Nephron progenitor cell (in vitro differentiated cells): ENCODE data around the gene RAP1GAP2.
A peak's percentile ranks its signal among the peaks of the same experiment; 100 is the strongest.

Experiments
- DNase-seq: peaks from one replicate; pipeline ENCODE4 v3.0.0; 2021
- H3K27ac Mint-ChIP-seq: 2 replicates; pipeline ENCODE4 v1.8.0; 2021; ENCODE audit warnings: mild to moderate bottlenecking, moderate library complexity, mixed read lengths
- H3K27me3 Mint-ChIP-seq: 2 replicates; pipeline ENCODE4 v1.8.0; 2021; ENCODE audit warnings: mild to moderate bottlenecking, low read depth, mixed read lengths; ENCODE audit not compliant: poor library complexity
- H3K36me3 Mint-ChIP-seq: 2 replicates; pipeline ENCODE4 v1.8.0; 2021; ENCODE audit warnings: low read depth, mixed read lengths
- H3K4me1 Mint-ChIP-seq: 2 replicates; pipeline ENCODE4 v1.8.0; 2021; ENCODE audit warnings: mixed read lengths
- H3K4me3 Mint-ChIP-seq: 2 replicates; pipeline ENCODE4 v1.8.0; 2021; ENCODE audit warnings: mild to moderate bottlenecking, moderate library complexity, mixed read lengths
- H3K9me3 Mint-ChIP-seq: 2 replicates; pipeline ENCODE4 v1.8.0; 2021; ENCODE audit warnings: mild to moderate bottlenecking, moderate library complexity, mixed read lengths
- CTCF ChIP-seq: fragments of 200-600 bp; sonication (generic); IDR thresholded peaks from 2 replicates; pipeline ENCODE4 v1.5.0; 2021; ENCODE audit warnings: antibody characterized with exemption

Gene RAP1GAP2

GRCh38 chr17:2926019-2926650 lies 129.9 kb downstream of the RAP1GAP2 start:
- Mint-ChIP-seq H3K4me3 (no peak overlapping the region), H3K9me3 (peaks cover 21% of the 10 kb centered on the region), H3K36me3 (no peaks in the 10 kb centered on the region), H3K27ac (no peak overlapping the region), H3K27me3 (peaks cover 31% of the 10 kb centered on the region), H3K4me1 (peaks cover 35% of the 10 kb centered on the region)
- DNase-seq, result no peak
- no peak for TF ChIP-seq CTCF

DNA sequence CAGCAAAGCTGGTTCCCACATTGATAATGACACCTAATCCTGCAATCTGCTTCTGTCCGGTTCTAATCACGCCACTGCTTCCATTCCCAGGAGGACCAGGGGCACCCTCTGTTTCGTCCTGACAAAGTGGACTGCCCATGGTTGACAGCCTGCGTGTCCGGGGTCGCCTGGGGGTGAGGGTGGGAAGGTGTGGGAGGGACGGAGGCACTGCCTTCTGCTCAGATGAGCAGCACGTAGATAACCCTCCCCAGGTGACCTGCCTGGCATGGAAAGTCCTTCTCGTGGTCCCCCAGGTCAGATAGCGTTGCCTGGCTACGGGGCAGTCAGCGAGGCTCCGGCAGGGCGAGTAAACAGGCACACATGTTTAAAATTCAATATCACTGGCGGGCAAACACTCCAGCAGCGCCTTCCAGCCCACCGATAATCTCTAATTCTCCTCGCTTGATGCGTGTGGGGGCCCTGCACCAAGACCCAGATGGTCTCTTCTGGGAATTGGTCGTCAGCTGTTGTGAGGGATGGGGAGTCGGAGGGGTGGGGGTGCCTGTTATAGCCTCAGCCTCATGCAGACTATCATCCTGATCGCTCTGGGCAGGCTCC lies 132.2 kb downstream of the RAP1GAP2 start:
- no peak for TF ChIP-seq CTCF
- H3K4me3 Mint-ChIP-seq, result no peak overlapping the region
- peak overlapping the region; percentile 25 for H3K27ac Mint-ChIP-seq
- peaks cover 53% of the 10 kb centered on the region for H3K4me1 Mint-ChIP-seq
- peaks cover 36% of the 10 kb centered on the region for H3K27me3 Mint-ChIP-seq
- no peaks in the 10 kb centered on the region for H3K36me3 Mint-ChIP-seq
- peaks cover 17% of the 10 kb centered on the region for H3K9me3 Mint-ChIP-seq
- DNase-seq, result no peak

DNA sequence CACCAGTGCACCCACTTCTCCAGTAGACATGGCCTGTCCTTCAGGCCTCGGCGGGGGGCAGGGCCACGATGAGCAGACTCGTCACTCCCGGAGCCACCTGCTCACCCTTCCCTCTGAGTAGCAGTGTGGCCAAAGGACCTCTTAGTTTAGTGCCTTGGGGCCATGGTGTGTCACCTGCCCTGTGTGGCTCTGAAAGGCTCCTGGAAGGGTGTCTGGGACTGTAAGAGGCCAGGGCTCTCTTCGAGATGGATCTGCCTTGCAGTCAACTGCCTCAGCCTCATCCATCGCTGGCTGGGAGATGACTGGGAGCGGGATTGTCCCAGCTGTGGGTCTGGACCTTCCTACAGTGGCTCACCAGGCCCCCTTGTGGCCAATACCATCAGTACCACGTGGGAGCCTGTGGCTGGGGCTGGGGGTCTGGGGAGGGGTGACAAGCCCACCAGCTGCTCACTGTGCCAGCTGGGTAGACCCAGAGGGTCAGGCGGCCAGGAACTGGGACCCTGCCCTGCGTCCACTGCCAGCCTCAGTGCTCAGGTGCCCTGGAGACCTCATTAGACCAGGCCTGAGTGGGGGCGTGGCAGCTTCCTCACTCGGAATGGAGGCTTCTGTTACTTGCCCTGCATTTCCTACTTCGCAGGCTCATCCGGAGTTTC lies 133.8 kb downstream of the RAP1GAP2 start:
- peak; percentile 71 for DNase-seq
- peak; percentile 78 for TF ChIP-seq CTCF
- no peak overlapping the region for H3K27ac Mint-ChIP-seq
- H3K36me3 Mint-ChIP-seq, result no peaks in the 10 kb centered on the region
- peaks cover 17% of the 10 kb centered on the region for H3K9me3 Mint-ChIP-seq
- H3K27me3 Mint-ChIP-seq, result peaks cover 32% of the 10 kb centered on the region
- peaks cover 44% of the 10 kb centered on the region for H3K4me1 Mint-ChIP-seq
- H3K4me3 Mint-ChIP-seq, result no peak overlapping the region

DNA sequence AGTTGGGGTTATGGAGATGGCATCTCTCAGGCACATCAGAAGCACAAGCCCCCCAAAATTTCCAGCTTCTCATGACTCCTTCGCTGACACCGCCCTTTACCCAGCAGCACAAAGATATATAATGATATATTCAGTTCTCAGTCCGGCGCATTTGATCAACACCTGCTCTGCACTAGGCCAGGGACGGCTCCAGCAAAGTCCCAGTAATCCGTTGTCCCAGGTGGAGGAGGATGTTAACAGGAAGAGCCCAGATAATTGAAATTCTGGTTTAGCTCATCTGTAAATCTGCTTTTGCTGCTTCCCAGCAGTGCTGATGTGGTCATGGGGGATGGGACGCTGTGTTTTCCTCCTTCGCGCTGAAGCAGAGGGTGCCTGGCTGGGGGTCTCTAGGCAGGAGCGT lies 135.6 kb downstream of the RAP1GAP2 start:
- H3K4me1 Mint-ChIP-seq, result peaks cover 39% of the 10 kb centered on the region
- no peaks in the 10 kb centered on the region for H3K36me3 Mint-ChIP-seq
- no peak overlapping the region for H3K27ac Mint-ChIP-seq
- TF ChIP-seq CTCF, result no peak
- H3K4me3 Mint-ChIP-seq, result no peak overlapping the region
- H3K27me3 Mint-ChIP-seq, result peaks cover 30% of the 10 kb centered on the region
- H3K9me3 Mint-ChIP-seq, result peaks cover 17% of the 10 kb centered on the region
- DNase-seq, result no peak

- no peak for TF ChIP-seq CTCF
- H3K27me3 Mint-ChIP-seq, result peaks cover 35% of the 10 kb centered on the region
- no peak overlapping the region for H3K4me3 Mint-ChIP-seq
- no peak for DNase-seq
- H3K27ac Mint-ChIP-seq, result no peak overlapping the region
- peaks cover 10% of the 10 kb centered on the region for H3K9me3 Mint-ChIP-seq
- H3K4me1 Mint-ChIP-seq, result peaks cover 36% of the 10 kb centered on the region
- no peaks in the 10 kb centered on the region for H3K36me3 Mint-ChIP-seq
These were observed 136.7 kb downstream of the RAP1GAP2 start for GRCh38 chr17:2932946-2933345.
